Stomach (tissue), 4 donors: ENCODE results near the gene CAVIN2.

Source experiments
- CTCF ChIP-seq, 7 experiments: fragments of 450-650 bp in 4 of 7; fragments of 200-600 bp in 3 of 7; sonication (generic) in 3 of 7; IDR thresholded peaks; one replicate each; pipeline ENCODE4 v1.5.1; 2016 to 2019; ENCODE audit warnings: antibody characterized with exemption in 7 of 7, control low read depth in 2 of 7, mild to moderate bottlenecking in 1 of 7
- EP300 ChIP-seq: sonication (generic); formaldehyde crosslinking; IDR thresholded peaks from one replicate; pipeline ENCODE4 v1.6.1; 2017; ENCODE audit warnings: antibody characterized with exemption
- POLR2A ChIP-seq, 4 donors: fragments of 450-650 bp; IDR thresholded peaks; one replicate each; pipeline ENCODE4 v1.6.1; 2016; ENCODE audit warnings: antibody characterized with exemption in 4 of 4, control low read depth in 2 of 4, mild to moderate bottlenecking in 1 of 4, moderate library complexity in 1 of 4
- POLR2AphosphoS5 ChIP-seq, 3 donors: sonication (generic); formaldehyde crosslinking; IDR thresholded peaks; one replicate each; pipeline ENCODE4 v1.6.1; 2016; ENCODE audit warnings: antibody characterized with exemption in 3 of 3

- TF ChIP-seq EP300 (no peak), CTCF (IDR thresholded peaks at IDR 0.05) (no peak), POLR2AphosphoS5 (IDR thresholded peaks at IDR 0.05) (no peak), POLR2A (IDR thresholded peaks at IDR 0.05) (no peak)
Observed at GRCh38 chr2:191857259-191857805, 10.4 kb upstream of the CAVIN2 start.
